ENCODE data around the gene LRRC17. TPM values are rescaled to one million over a fixed set of nuclear protein-coding genes. Genes with fewer than 3 reads are reported as not detected.

LRRC17 gene
- total RNA-seq, 1 experiment from 2014 or later: 0.39 TPM

DNA sequence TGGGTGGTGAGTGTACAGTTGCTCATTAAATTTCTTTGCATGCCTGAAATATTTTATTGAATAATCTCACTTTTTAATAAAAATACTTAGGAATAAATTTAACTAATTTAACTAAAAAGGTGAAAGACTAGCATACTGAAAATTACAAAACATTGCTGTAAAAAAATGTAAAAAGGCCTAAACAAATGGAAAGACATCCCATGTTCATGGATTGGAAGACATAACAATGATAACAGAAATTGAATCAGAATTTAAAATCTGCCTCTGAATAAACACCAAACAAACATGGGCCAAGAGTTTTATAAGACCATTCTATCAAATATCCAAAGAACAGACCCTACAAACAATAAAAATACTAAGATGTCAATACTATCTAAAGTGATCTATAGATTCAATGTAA, 66.9 kb downstream of the LRRC17 start:
- H3K27me3 ChIP-seq (ENCODE audit: control insufficient read depth, insufficient read depth, low read length): no peaks in the 10 kb centered on the region
- intact Hi-C loops (cut with micrococcal nuclease; ENCODE audit: unreplicated experiment): no loop called here
- H3K4me3 ChIP-seq (ENCODE audit: low read depth in 2 of 2, low read length in 2 of 2): no peak overlapping the region
- in situ Hi-C loops (cut with HindIII; ENCODE audit: low pct_unique_long_range_greater_than_20kb, low sequenced_read_pairs): no loop called here
- DNase-seq (ENCODE audit: low read depth, low spot score) (no peak), ATAC-seq (no peak)
- no peaks in the 10 kb centered on the region for H3K36me3 ChIP-seq (ENCODE audit: control insufficient read depth, insufficient read depth, low read length)
- no peaks in the 10 kb centered on the region for H3K4me1 ChIP-seq (ENCODE audit: control insufficient read depth, insufficient read depth, low read length)
- CTCF ChIA-PET: no interaction called here
- TF ChIP-seq POLR2AphosphoS5 (IDR thresholded peaks at IDR 0.05; ENCODE audit: low read depth, low read length) (no peak), SIN3A (IDR thresholded peaks at IDR 0.05; ENCODE audit: borderline replicate concordance, insufficient read depth, low read depth, low read length) (no peak), TCF7L2 (IDR thresholded peaks at IDR 0.05; ENCODE audit: low read depth, low read length) (no peak)
- TF ChIP-seq, protein P1, sequence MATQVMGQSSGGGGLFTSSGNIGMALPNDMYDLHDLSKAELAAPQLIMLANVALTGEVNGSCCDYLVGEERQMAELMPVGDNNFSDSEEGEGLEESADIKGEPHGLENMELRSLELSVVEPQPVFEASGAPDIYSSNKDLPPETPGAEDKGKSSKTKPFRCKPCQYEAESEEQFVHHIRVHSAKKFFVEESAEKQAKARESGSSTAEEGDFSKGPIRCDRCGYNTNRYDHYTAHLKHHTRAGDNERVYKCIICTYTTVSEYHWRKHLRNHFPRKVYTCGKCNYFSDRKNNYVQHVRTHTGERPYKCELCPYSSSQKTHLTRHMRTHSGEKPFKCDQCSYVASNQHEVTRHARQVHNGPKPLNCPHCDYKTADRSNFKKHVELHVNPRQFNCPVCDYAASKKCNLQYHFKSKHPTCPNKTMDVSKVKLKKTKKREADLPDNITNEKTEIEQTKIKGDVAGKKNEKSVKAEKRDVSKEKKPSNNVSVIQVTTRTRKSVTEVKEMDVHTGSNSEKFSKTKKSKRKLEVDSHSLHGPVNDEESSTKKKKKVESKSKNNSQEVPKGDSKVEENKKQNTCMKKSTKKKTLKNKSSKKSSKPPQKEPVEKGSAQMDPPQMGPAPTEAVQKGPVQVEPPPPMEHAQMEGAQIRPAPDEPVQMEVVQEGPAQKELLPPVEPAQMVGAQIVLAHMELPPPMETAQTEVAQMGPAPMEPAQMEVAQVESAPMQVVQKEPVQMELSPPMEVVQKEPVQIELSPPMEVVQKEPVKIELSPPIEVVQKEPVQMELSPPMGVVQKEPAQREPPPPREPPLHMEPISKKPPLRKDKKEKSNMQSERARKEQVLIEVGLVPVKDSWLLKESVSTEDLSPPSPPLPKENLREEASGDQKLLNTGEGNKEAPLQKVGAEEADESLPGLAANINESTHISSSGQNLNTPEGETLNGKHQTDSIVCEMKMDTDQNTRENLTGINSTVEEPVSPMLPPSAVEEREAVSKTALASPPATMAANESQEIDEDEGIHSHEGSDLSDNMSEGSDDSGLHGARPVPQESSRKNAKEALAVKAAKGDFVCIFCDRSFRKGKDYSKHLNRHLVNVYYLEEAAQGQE (IDR thresholded peaks at IDR 0.05; ENCODE audit: insufficient read depth in 1 of 2, low read depth in 2 of 2, low read length in 1 of 2): no peak
- TF ChIP-seq, protein P2, sequence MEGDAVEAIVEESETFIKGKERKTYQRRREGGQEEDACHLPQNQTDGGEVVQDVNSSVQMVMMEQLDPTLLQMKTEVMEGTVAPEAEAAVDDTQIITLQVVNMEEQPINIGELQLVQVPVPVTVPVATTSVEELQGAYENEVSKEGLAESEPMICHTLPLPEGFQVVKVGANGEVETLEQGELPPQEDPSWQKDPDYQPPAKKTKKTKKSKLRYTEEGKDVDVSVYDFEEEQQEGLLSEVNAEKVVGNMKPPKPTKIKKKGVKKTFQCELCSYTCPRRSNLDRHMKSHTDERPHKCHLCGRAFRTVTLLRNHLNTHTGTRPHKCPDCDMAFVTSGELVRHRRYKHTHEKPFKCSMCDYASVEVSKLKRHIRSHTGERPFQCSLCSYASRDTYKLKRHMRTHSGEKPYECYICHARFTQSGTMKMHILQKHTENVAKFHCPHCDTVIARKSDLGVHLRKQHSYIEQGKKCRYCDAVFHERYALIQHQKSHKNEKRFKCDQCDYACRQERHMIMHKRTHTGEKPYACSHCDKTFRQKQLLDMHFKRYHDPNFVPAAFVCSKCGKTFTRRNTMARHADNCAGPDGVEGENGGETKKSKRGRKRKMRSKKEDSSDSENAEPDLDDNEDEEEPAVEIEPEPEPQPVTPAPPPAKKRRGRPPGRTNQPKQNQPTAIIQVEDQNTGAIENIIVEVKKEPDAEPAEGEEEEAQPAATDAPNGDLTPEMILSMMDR (IDR thresholded peaks at IDR 0.05): no peak
- POLR2A ChIA-PET: no interaction called here
- BruUV-seq (replicated peaks): no TSS peak
- no peak overlapping the region for H3K27ac ChIP-seq (ENCODE audit: low read length)
- peaks cover 13% of the 10 kb centered on the region; the same call in 1 of the 2 replicates for H3K9me3 ChIP-seq (ENCODE audit: control insufficient read depth, insufficient read depth, low read depth, low read length)

DNA sequence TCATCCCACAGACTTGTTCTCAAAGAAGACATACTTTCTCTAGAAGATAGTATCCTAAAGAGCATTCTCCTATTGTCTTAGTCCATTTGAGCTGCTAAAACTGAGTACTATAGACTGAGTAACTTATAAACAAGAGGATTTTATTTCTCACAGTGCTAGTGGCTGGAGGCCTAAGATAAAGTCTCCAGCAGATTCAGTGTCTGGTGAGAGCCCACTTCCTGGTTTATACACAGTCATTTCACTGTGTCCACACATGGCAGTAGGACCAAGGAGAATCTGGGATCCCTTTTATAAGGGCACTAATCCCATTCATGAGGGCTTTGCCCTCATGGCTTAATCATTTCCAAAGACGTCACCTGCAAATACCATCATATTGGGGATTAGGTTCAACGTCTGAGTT, 68.7 kb downstream of the LRRC17 start:
- ATAC-seq: no peak
- no TSS peak for BruUV-seq (replicated peaks)
- in situ Hi-C loops (cut with HindIII; ENCODE audit: low pct_unique_long_range_greater_than_20kb, low sequenced_read_pairs): no loop called here

More for the DNA sequence above, 68.7 kb downstream of the LRRC17 start:
- intact Hi-C loops (cut with micrococcal nuclease; ENCODE audit: unreplicated experiment): no loop called here
- ChIA-PET CTCF (no interaction called here), POLR2A (no interaction called here)
- no peaks in the 10 kb centered on the region for H3K4me1 ChIP-seq (ENCODE audit: control insufficient read depth, insufficient read depth, low read length)
- no peak overlapping the region for H3K4me3 ChIP-seq (ENCODE audit: low read depth in 2 of 2, low read length in 2 of 2)
- H3K9me3 ChIP-seq (ENCODE audit: control insufficient read depth, insufficient read depth, low read depth, low read length): peaks cover 13% of the 10 kb centered on the region; the same call in 1 of the 2 replicates
- H3K36me3 ChIP-seq (ENCODE audit: control insufficient read depth, insufficient read depth, low read length): no peaks in the 10 kb centered on the region
- H3K27me3 ChIP-seq (ENCODE audit: control insufficient read depth, insufficient read depth, low read length): no peaks in the 10 kb centered on the region
- TF ChIP-seq, protein P1 (IDR thresholded peaks at IDR 0.05; ENCODE audit: insufficient read depth in 1 of 2, low read depth in 2 of 2, low read length in 1 of 2): no peak
- DNase-seq (ENCODE audit: low read depth, low spot score): no peak
- H3K27ac ChIP-seq (ENCODE audit: low read length): peak overlapping the region; percentile 52

All from Panc1 (cell line).